HepG2 (cell line): ENCODE data around the gene MUC6. TPM values are rescaled to one million over a fixed set of nuclear protein-coding genes. Genes with fewer than 3 reads are reported as not detected.

ENCODE experiments used
- ATAC-seq: fragments of 200-7000 bp; cut with Tn5 transposase; 3 replicates; pipeline ENCODE4 v1.9.1; 2020; ENCODE audit warnings: mild to moderate bottlenecking, moderate library complexity
- BruUV-seq: library from RNA; stranded (reverse); fragments of 400-500 nt; replicated peaks from 2 replicates; lab custom pipeline; 2021; lab: Mats Ljungman, UMichigan
- CTCF ChIA-PET: fragments of 300-600 bp; formaldehyde crosslinking; extraction: SDS; loops from one replicate; lab custom pipeline; 2021; ENCODE audit warnings: low total read pairs, inconsistent platforms, low intra/inter-chr PET ratio; lab: Yijun Ruan, JAX
- POLR2A ChIA-PET: fragments of 350-600 bp; sonication (Branson Sonifier 250); formaldehyde crosslinking; loops from one replicate; lab custom pipeline; 2020; ENCODE audit warnings: antibody characterized with exemption, inconsistent platforms; lab: Yijun Ruan, JAX
- DNase-seq: peaks from one replicate; pipeline ENCODE4 v3.0.0-alpha.2; 2015; ENCODE audit warnings: low spot score
- FAIRE-seq: peaks from 3 replicates; lab custom pipeline; 2011; peaks lifted over from hg19 to GRCh38; lab: Jason Lieb, UNC
- H2AFZ ChIP-seq: one replicate; pipeline ENCODE4 v1.6.1; 2011; ENCODE audit warnings: low read length, inconsistent platforms
- H3K27ac ChIP-seq: fragments of 300-600 bp; 3 replicates; pipeline ENCODE4 v1.8.0; 2011; ENCODE audit warnings: mixed run types, mild to moderate bottlenecking, mixed read lengths, low read length, inconsistent platforms; ENCODE audit not compliant: insufficient read depth; ENCODE audit errors: extremely low read length
- H3K27me3 ChIP-seq, 2 experiments: fragments of 200-600 bp in 1 of 2; 2 replicates in 1 of 2; 3 replicates in 1 of 2; pipeline versions ENCODE4 v1.6.0 to v1.8.0; 2011; ENCODE audit warnings: low read length in 2 of 2, mild to moderate bottlenecking in 2 of 2, moderate library complexity in 2 of 2, inconsistent platforms in 1 of 2; ENCODE audit not compliant: insufficient read depth in 2 of 2, control insufficient read depth in 1 of 2
- H3K36me3 ChIP-seq, 2 experiments: fragments of 200-600 bp in 1 of 2; replicated peaks in 1 of 2; 2 replicates in 1 of 2; 3 replicates in 1 of 2; pipeline versions ENCODE4 v1.5.1 to v1.8.0; 2011; ENCODE audit warnings: low read length in 2 of 2, inconsistent platforms in 1 of 2; ENCODE audit not compliant: insufficient read depth in 2 of 2, control insufficient read depth in 1 of 2
- H3K4me1 ChIP-seq: 2 replicates; pipeline ENCODE4 v1.5.1; 2012; ENCODE audit warnings: low read length, inconsistent platforms; ENCODE audit not compliant: insufficient read depth
- H3K4me2 ChIP-seq: 2 replicates; pipeline ENCODE4 v1.6.0; 2011; ENCODE audit warnings: low read depth, low read length, inconsistent platforms
- H3K4me3 ChIP-seq, 3 experiments: fragments of 200-600 bp in 1 of 3; sonication (generic), shearing (Covaris generic) in 1 of 3; replicated peaks in 1 of 3; 2 replicates each; pipeline ENCODE4 v1.5.1; 2011 to 2016; ENCODE audit warnings: low read length in 3 of 3, inconsistent platforms in 2 of 3, low read depth in 2 of 3, mild to moderate bottlenecking in 2 of 3, control low read depth in 1 of 3, mixed read lengths in 1 of 3; ENCODE audit not compliant: insufficient read depth in 1 of 3
- H3K79me2 ChIP-seq: one replicate; pipeline ENCODE4 v1.6.1; 2011; ENCODE audit warnings: low read length, inconsistent platforms; ENCODE audit not compliant: insufficient read depth
- H3K9ac ChIP-seq: 2 replicates; pipeline ENCODE4 v1.6.0; 2011; ENCODE audit warnings: mild to moderate bottlenecking, low read depth, low read length, inconsistent platforms; ENCODE audit not compliant: insufficient read depth
- H3K9me3 ChIP-seq: 2 replicates; pipeline ENCODE4 v1.5.1; 2012; ENCODE audit warnings: mild to moderate bottlenecking, low read length
- H4K20me1 ChIP-seq: 2 replicates; pipeline ENCODE4 v1.6.0; 2011; ENCODE audit warnings: inconsistent platforms, mild to moderate bottlenecking, low read length, moderate library complexity; ENCODE audit not compliant: insufficient read depth
- AKAP8 ChIP-seq: sonication (generic); formaldehyde crosslinking; IDR thresholded peaks from 2 replicates; pipeline ENCODE4 v1.5.1; 2020; ENCODE audit warnings: mild to moderate bottlenecking, missing genetic modification reagents
- HES4 ChIP-seq: sonication (generic); formaldehyde crosslinking; IDR thresholded peaks from 2 replicates; pipeline ENCODE4 v1.9.0; 2021; ENCODE audit warnings: mild to moderate bottlenecking, missing genetic modification reagents, borderline replicate concordance
- MAZ ChIP-seq, 2 experiments: sonication (generic) in 1 of 2; formaldehyde crosslinking in 1 of 2; IDR thresholded peaks; 2 replicates each; pipeline versions ENCODE4 v1.5.0 to v1.6.1; 2012 to 2020; ENCODE audit warnings: low read depth in 2 of 2, mild to moderate bottlenecking in 2 of 2, borderline replicate concordance in 1 of 2, improper control_type of control experiment in 1 of 2, low read length in 1 of 2, missing genetic modification reagents in 1 of 2, moderate library complexity in 1 of 2
- MEIS1 ChIP-seq: sonication (generic); formaldehyde crosslinking; IDR thresholded peaks from 2 replicates; pipeline ENCODE4 v1.9.0; 2021; ENCODE audit warnings: mild to moderate bottlenecking, missing genetic modification reagents, moderate library complexity, borderline replicate concordance
- MTERF4 ChIP-seq: sonication (generic); formaldehyde crosslinking; IDR thresholded peaks from 2 replicates; pipeline ENCODE4 v1.8.0; 2023; ENCODE audit warnings: mild to moderate bottlenecking, missing genetic modification reagents
- NAIF1 ChIP-seq: sonication (generic); formaldehyde crosslinking; IDR thresholded peaks from 2 replicates; pipeline ENCODE4 v1.5.0; 2020; ENCODE audit warnings: mild to moderate bottlenecking, missing genetic modification reagents, borderline replicate concordance
- SCMH1 ChIP-seq: sonication (generic); formaldehyde crosslinking; IDR thresholded peaks from 2 replicates; pipeline ENCODE4 v1.9.0; 2021; ENCODE audit warnings: missing genetic modification reagents, mild to moderate bottlenecking, borderline replicate concordance
- ZBTB1 ChIP-seq: sonication (generic); formaldehyde crosslinking; IDR thresholded peaks from 2 replicates; pipeline ENCODE4 v1.4.0; 2020; ENCODE audit warnings: missing genetic modification reagents, borderline replicate concordance
- ZBTB46 ChIP-seq: sonication (generic); formaldehyde crosslinking; IDR thresholded peaks from 2 replicates; pipeline ENCODE4 v1.4.0; 2020; ENCODE audit warnings: mild to moderate bottlenecking, missing genetic modification reagents, borderline replicate concordance
- ZFX ChIP-seq: sonication (generic); formaldehyde crosslinking; IDR thresholded peaks from 2 replicates; pipeline ENCODE4 v1.4.0; 2020; ENCODE audit warnings: mild to moderate bottlenecking, low read depth, missing genetic modification reagents, moderate library complexity
- ZNF740 ChIP-seq: sonication (generic); formaldehyde crosslinking; IDR thresholded peaks from 2 replicates; pipeline ENCODE4 v1.4.0; 2020; ENCODE audit warnings: missing genetic modification reagents
- WGBS: methylation state at CpG from one replicate; pipeline ENCODE4 v1.1.6; 2017; ENCODE audit warnings: low lambda C conversion rate; 5-methylcytosine and 5-hydroxymethylcytosine counted together
- in situ Hi-C: cut with HindIII; loops from 2 replicates; pipeline ENCODE4 v1.10.0; 2017; ENCODE audit warnings: low pct_unique_long_range_greater_than_20kb; ENCODE audit not compliant: extremely low pct_ligation_motif_present
- intact Hi-C: fragments of 100-400 bp; cut with micrococcal nuclease; formaldehyde crosslinking; loops from one replicate; pipeline ENCODE4 v1.10.0; 2022; ENCODE audit not compliant: unreplicated experiment
- polyA plus RNA-seq, 8 experiments: library from polyadenylated mRNA; depleted of rRNA in 3 of 8; stranded (reverse) in 7 of 8; unstranded in 1 of 8; fragments of >200 nt; fragmentation: Illumina TruSeq in 4 of 8; extraction: Trizol in 4 of 8; gene quantifications; 2 replicates each; pipeline versions ENCODE4 v1.2.1 to v1.2.3, GENCODE V29; 2011 to 2016; ENCODE audit warnings: low read depth in 4 of 8, missing spikeins in 1 of 8, mixed read lengths in 1 of 8; ENCODE audit not compliant: insufficient read depth in 1 of 8
- total RNA-seq, 5 experiments: library from RNA; depleted of rRNA; stranded (reverse); fragments of >200 nt; fragmentation: Illumina TruSeq; extraction: Trizol; gene quantifications; 2 replicates each; pipeline ENCODE4 v1.2.3, GENCODE V29; 2016; ENCODE audit warnings: low read depth in 1 of 5

The MUC6 gene
- total and polyA plus RNA-seq, 2 of the 13 experiments (the other 11 are each of a cell fraction or from before 2014, with no cell fraction given) = not detected

- H3K9ac ChIP-seq = no peak overlapping the region
- H3K27ac ChIP-seq = no peak overlapping the region
- DNase-seq (no peak), FAIRE-seq (no peak)
- CTCF ChIA-PET = no interaction called here
- WGBS = 0% methylated on average over 1 of the region's 25 CpGs
- no peaks in the 10 kb centered on the region for H4K20me1 ChIP-seq
- H2AFZ ChIP-seq = no peak overlapping the region
- in situ Hi-C loops (loop anchor here (10.0 kb wide), 1 partner anchor 169 kb away; no protein-coding TSS in a partner anchor), intact Hi-C loops (no loop called here)
- H3K79me2 ChIP-seq = no peaks in the 10 kb centered on the region
- no peaks in the 10 kb centered on the region for H3K36me3 ChIP-seq
- no peak overlapping the region for H3K4me2 ChIP-seq
- no peaks in the 10 kb centered on the region for H3K4me1 ChIP-seq
- H3K9me3 ChIP-seq = no peaks in the 10 kb centered on the region
- TF ChIP-seq NAIF1 (CRISPR knock-in tag) (no peak), AKAP8 (CRISPR knock-in tag) (no peak)
- TF ChIP-seq, all 625 proteins: peak for 0
- POLR2A ChIA-PET = no interaction called here
- peaks cover 21 to 91% of the 10 kb centered on the region in 2 experiments for H3K27me3 ChIP-seq
- no peak for ATAC-seq
- H3K4me3 ChIP-seq = no peak overlapping the region
- no TSS peak for BruUV-seq
Observed at GRCh38 chr11:1053121-1053901, 16.8 kb upstream of the MUC6 start.

- no peaks in the 10 kb centered on the region for H3K36me3 ChIP-seq
- no peaks in the 10 kb centered on the region for H3K4me1 ChIP-seq
- DNase-seq (no peak), ATAC-seq (no peak), FAIRE-seq (no peak)
- H3K9me3 ChIP-seq = no peaks in the 10 kb centered on the region
- no peak overlapping the region for H3K27ac ChIP-seq
- no peaks in the 10 kb centered on the region for H3K79me2 ChIP-seq
- intact Hi-C loops (no loop called here), in situ Hi-C loops (loop anchor here (10.0 kb wide), 1 partner anchor 168 kb away; no protein-coding TSS in a partner anchor)
- H3K9ac ChIP-seq = no peak overlapping the region
- no TSS peak for BruUV-seq
- peaks cover 21 to 95% of the 10 kb centered on the region in 2 experiments for H3K27me3 ChIP-seq
- H4K20me1 ChIP-seq = no peaks in the 10 kb centered on the region
- H3K4me2 ChIP-seq = no peak overlapping the region
- ChIA-PET CTCF (interaction anchor here (1.6 kb wide), 1 partner anchor 154 kb away, joined by 6 read pairs; no protein-coding TSS in a partner anchor), POLR2A (no interaction called here)
- H2AFZ ChIP-seq = no peak overlapping the region
- no CpG with 5 or more reads among the region's 25 CpGs for WGBS
- no peak overlapping the region for H3K4me3 ChIP-seq
- TF ChIP-seq MEIS1 (CRISPR knock-in tag) (no peak), SCMH1 (CRISPR knock-in tag) (no peak), ZBTB46 (CRISPR knock-in tag) (no peak), MAZ (IDR thresholded peaks at IDR 0.05; ENCODE audit: borderline replicate concordance, low read depth, low read length) (no peak), MAZ (CRISPR knock-in tag; IDR thresholded peaks at IDR 0.05; ENCODE audit: low read depth) (no peak), ZBTB1 (CRISPR knock-in tag) (no peak), HES4 (no peak), ZFX (CRISPR knock-in tag) (no peak), ZNF740 (CRISPR knock-in tag) (no peak), MTERF4 (no peak)
Observed at GRCh38 chr11:1052133-1053011, 15.9 kb upstream of the MUC6 start.
